GM18870 (cell line): ENCODE results near the gene GALNT8.
"Not testable (repeated sequence)": the region's sequence is repeated elsewhere in the genome, so short reads cannot be mapped to it uniquely, and the experiment has no call there.

ENCODE experiments used
- ATAC-seq: cut with Tn5 transposase; IDR thresholded peaks from one replicate; pipeline ENCODE4 v1.9.1; 2021; ENCODE audit warnings: moderate library complexity; ENCODE audit not compliant: unreplicated experiment

Gene GALNT8

DNA sequence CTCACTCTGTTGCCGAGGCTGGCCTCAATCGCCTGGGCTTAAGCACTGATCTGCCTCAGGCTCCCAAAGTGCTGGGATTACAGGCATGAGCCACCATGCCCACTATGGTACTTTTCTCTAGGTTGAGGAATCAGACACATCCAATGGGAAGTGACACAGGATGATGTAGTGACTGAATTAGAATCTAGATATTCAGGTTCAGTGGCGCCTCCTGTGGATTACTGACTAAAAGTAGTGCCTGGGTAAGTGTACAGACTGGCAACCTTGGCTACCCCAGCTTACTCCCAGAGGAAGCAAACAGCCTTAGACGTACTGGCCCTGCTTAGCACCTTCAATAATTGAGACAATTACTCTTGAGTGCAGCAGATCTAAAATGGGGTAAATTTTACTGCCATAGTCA is 22.8 kb downstream of the GALNT8 start:
- no peak for ATAC-seq

DNA sequence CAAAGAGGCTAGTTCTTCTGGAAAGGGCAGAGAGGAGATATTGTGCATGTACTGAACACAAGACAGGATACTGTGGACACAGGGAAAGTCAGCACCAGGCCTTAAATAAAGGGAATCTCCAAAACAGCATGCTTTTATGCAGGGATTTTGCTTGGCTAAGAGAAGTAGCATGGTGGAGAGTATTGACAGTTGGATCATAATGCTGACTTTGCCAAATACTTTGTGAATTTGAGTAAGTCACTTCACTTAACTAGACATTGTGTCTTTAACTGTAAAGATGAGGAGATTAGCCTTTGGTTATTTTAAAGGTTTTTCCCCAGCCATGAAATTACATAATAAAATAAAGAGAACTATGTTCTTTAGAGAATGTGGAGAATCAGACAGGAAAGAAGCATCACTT is 24.5 kb downstream of the GALNT8 start:
- ATAC-seq = no peak

DNA sequence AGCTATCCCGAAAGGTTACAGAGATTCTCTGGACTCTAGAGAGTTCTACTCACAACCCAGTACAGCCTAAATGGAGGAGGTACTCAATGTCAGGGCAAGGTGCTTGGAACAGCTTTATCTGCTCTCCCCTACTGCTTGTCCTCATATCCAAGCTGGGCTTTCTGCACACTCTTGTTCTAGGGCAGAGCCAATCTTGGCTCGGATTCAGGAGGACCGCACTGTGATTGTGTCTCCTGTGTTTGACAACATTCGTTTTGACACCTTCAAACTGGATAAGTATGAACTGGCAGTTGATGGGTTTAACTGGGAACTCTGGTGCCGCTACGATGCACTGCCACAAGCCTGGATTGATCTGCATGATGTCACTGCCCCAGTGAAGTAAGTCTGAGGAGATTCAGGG is 25.0 kb downstream of the GALNT8 start:
- no peak for ATAC-seq

DNA sequence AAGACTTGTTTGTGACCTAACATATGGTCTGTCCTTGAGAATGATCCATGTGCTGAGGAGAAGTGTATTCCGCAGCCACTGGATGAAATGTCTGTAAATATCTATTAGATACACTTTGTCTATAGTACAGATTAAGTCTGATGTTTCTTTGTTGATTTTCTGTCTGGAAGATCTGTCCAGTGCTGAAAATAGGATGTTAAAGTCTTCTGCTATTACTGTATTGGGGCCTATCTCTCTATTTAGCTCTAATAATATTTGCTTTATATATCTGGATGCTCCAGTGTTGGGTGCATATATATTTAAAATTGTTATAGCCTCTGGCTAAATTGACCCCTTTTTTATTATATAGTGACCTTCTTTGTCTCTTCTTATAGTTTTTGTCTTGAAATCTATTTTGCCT is 31.5 kb downstream of the GALNT8 start:
- not testable (repeated sequence) for ATAC-seq

DNA sequence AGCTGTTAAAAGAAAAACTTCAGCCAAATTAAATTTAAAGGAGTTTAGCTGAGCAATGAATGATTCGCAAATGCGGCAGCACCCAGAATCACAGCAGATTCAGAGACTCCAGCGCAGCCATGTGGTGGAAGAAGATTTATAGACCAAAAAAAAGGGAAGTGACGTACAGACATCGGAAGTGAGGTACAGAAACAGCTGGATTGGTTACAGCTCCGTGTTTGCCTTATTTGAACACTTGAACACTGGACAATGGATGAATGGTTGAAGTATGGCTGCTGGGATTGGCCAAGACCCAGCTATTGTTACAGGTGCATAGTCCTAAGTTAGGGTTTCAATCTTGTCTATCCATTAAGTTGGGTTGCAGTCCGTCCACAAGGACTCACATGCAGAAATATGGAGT is 42.6 kb downstream of the GALNT8 start:
- ATAC-seq = no peak

DNA sequence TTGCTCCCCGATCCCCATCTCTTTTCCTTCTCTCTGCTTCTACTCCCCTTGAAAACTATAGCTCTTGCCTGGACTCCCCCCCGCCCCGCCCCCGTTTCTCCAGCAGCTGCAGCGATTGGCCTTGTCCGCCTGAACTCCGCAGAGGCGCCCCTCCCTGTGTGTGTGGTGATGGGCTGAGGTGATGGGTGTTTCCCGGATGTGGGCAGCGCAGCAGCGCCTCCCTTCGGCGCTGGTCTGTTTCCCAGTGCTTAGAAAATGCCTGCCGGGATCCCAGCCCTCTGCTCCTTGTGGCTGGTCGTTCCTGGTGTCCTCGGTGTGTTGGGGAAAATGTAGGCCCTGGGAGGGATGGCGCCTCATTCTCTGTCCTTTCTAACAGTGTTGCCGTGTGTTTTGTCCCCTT is 43.3 kb downstream of the GALNT8 start:
- no peak for ATAC-seq

DNA sequence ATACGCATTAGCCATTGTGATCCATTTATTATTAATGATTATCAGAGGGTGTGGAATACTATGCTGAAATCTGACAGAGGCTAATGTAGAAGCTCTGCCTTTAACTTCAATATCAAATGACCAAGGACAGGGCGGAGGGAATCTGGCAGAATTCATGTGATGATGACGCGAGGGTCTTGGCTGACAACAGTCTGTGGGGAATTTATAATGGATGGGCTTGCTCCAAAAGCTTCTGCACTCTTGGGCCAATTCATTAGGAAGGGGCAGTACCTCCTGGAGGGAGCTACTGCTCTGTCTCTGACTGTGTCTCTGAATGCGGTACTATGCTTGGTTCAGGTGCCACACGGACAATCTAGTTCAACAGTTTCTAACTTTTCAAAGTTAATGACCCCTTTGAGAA is 46.2 kb downstream of the GALNT8 start:
- ATAC-seq = no peak

DNA sequence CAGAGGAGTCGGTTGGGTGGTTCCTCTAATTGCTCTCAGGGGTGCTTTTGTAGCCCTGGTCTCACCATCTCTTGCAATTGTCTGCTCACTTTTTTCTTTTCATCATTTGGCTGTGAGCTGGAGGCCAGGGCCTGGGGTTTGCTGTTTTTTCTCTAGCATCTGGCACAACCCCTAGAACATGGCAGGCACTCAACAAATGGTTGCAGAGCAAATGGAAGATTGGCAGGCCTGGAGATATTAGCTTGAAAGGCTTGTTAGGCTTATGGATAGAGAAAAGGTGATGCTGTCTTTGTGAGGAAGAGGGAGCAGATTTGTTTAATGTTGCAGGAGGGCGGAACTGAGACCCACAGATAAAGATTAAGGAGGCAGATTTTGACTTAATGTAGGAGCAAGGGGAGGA is 47.0 kb downstream of the GALNT8 start:
- no peak for ATAC-seq

DNA sequence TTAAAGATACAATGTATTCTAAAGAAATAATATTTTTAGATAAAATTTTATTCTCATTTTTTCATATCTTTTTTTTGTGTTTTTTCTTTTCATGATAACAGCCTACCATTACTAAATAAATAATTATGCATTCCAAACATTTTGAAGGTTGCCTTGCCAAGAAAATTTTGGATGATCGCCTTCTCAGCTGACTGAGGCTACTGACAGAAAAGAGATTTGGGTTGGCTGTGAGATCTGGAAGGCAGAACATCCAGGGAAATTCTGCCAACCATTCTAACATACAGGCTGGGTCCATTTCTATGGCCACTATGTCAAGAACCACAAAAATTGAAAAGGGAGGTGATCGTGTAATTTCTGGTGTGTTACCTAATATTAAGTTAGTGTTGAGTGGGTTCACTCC is 48.1 kb downstream of the GALNT8 start:
- ATAC-seq = no peak

DNA sequence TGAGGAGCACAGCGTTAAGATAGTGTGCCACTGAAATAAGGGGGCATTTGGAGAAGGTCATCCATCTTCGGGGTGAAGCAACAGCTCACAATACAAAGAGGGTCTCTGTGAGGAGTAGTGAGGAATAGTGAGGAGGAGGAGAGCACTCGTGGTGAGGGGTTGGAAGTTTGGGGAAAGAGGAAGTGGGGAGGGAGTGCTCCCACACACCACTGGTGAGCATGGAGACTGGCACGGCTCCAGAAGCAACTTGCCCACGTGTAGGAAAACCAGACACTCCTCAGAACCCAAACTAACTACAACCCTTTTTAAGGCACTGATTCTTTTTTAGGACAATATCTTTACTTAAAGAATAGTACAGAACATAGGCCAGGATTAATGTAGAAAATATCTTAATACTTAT is 48.9 kb downstream of the GALNT8 start:
- ATAC-seq = no peak

DNA sequence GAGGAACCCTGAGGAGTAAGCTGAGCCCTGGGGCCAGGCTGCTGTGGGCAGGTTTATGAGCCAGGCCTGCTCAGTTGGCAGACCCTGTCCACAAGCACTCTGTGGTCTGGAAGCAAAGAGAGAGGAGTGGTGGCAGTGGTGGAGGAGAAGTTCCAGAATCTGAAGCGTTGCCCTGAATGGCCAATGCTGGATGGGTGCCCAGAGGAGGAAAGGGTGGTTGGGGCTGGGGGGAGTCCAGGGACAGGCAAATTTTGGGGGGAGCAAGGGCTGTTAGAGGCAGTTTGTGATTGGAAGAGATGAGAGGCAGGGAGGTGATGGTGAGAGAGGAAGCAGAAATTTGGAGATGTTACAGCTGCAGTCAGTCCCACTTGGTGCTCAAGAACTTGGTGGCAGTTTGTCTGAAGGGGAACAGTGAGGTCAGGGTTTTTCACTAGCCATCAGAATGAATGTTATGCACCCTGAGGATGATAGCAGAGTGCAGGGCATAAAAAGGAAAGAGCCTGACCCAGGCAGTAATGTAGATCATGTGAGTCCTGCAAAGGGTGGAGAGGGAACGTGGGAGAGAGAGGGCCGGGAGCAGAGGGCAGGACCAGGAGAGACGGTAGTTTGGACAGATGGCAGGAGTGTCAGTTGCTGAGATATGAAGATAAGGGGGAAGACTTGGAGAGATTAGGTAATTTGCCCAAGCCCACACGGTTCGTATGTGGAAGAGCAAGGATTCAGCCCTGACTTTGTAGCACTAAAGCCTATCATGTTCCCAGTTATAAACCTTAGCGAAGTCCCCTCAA is 51.2 kb downstream of the GALNT8 start:
- ATAC-seq = no peak

DNA sequence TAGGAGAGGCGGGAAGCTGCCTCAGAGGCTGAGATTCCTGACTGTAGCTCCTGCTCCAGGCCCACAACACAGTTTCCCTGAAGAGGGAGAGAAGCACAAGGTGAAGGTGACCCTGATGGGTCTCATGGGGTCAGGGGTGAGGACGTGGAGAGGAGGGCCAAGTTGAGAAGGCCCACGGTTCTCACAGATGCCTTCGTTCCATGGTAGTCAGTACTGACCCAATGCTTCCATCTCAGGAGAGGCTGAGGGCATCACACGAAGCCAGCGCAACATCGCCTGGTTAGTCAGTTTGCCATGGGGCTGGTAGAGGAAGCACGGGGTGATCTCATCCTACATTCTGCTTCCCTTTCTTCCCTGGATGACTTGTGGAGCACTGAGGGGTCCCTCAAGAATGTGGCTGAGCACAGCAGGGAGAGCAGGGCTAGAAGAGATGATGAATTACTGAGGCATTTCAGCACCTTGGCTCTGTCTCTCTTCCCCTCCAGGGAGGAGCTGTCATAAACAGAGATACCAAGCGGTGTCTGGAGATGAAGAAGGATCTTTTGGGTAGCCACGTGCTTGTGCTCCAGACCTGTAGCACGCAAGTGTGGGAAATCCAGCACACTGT is 51.9 kb downstream of the GALNT8 start:
- ATAC-seq = no peak

DNA sequence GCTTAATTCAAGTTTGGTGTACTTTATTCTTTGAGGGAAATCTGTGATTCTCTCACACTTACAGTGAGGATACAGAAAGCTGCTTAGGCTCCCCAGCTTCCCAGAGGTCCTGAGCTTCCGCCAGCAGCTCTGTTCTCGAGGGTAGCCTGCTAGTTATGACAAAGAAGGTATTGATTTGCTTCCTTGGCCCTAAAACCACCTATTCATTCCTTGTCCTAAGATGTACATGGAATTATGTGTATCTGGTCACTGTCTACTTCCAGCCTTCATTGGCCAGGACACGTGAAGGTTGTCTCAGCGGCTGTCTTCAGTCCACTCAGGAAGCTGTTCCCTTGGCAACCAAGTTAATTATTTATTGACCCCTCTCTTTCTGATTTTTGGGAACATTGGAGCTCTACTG is 55.7 kb downstream of the GALNT8 start:
- no peak for ATAC-seq

DNA sequence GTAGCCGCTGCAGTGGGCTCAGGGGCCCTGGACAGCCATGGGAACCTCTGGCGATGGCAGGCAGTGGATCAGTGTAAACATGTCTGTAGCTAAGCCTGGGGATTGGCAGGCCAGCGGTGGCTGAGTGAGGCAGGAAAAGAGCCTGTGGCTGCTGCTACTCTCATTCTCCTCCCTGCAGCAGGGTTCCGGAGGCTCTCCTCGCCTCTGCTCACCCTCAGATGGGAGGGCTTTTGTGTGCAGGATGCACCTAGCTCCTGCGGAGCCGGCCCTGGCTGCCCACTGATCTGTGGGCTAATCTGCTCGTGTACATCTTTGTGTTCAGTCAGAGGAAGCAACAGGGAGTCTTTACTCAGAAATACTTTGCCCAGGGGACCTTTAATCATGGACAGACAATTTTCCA is 59.5 kb downstream of the GALNT8 start:
- no peak for ATAC-seq

DNA sequence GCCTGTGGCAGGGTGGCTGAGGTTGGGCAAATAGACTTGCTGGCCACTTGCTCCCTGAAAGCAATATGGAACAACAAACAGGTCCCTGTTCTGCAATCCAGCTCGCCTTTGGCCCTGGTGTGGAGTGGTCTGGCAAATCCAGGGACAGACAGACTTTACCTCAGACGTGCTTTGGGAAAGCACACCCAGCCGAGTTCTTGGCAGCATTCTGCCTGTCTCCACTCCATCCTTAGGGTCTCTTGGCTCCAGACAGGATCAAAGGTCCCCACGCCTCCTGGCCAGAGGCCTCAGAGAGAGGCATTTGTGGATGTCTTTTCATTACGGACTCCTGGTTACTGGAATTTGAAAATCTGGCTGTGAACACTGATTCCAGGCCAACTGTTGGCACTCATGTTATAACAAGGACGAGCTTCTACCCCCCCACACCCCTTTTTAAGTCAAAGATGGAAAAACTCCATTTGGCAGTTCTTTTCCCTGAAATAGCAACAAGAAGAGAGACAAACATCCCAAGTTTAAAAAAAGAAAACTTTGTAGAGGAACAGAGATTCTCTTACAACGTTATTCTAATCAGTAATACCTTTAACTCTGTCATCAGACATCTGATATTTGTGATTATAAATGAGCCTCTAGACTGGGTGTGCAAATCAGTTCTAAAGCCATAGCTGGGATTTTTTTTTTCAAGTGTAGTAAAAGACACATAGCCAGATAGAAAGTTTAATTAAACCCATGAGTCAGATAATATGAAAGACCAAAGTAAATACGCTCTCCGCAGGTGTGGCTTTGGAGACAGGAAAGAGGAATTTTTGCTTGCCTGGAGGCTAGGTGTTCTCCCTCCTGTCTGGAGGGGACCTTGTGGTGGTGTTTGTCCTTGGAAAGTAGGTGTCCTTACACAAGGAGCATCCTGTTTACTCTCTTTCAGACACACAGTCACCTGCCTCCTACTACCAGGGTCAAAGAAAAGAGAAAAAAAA is 60.7 kb downstream of the GALNT8 start:
- no peak for ATAC-seq

DNA sequence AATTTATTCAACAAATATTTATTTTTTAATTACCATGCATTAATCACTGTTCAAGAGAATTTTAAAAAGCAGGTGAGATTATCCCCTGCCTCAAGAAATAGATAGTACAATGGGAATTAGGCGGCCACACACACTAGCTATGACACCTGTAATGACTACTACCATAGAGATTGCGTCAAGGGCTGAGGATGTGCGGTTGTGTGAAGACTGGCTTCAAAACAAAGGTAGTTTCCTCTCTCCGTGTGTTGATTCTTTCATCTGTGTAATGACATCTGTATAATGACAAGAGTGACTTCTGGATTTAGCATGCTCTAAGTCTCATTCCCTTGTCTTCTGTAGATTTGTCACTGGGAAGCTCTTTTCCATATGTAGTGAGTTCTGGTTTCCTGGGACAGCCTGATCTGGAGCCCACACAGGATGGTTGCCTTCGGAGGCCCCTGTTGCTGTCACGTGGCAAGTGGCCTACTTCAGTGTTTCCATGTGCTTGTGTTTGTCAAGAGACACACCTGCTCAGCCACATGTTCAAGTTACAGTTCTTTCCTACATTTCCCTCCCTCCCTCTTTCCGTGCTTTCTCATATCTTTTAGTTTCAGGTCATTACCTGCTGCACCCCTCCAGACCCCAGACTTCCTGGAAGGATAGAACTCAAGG is 64.3 kb downstream of the GALNT8 start:
- no peak for ATAC-seq

DNA sequence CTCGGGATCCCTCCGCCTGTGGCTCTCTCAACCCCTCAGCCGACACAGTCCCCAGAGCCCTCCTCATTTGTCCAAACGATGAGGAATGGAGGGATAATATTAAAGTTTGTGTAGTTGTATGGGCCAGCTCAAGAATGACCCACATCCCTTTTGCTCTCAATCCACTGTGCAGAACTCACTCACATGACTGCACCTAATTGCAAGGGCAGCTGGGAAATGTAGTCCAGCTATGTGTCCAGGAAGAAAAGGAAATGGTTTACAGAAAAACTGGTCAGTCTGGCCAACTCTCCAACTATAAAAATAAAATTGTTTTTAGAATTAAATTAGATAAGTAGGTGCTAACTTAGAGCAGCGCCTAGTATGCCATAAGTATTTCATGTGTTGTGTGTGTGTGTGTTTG is 66.6 kb downstream of the GALNT8 start:
- no peak for ATAC-seq

DNA sequence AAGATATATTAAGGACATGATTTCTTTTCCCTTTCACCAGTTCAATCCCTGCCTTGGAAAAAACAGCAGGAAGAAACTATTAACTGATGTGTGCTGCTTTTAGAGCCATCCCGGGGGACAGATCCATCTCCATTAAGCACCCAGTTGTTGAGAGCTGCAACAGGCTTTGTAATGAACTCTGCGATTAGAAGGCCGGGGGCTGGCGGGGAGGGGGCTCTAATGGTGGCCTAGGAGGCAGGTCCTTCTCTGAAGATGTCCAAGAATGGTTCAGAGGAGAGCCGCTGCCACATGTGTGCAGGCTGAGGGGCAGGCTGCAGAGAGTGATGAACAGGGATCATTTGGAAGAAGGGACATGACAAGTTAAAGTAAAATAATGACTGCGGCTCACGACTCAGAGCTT is 67.8 kb downstream of the GALNT8 start:
- no peak for ATAC-seq

DNA sequence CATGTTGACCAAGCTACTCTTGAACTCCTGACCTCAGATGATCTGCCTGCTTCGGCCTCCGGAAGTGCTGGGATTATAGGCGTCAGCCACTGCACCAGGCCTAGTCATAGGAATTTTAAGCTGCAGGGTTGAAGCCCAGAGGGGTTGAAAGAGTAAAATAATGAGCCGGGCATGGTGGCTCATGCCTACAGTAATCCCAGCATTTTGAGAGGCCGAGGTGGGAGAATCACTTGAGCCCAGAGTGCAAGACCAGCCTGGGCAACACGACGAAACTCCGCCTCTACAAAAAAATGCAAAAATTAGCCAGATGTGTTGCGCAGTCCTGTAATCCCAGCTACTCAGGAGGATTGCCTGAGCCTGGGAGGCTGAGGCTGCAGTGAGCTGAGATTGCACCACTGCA is 69.6 kb downstream of the GALNT8 start:
- ATAC-seq = no peak

DNA sequence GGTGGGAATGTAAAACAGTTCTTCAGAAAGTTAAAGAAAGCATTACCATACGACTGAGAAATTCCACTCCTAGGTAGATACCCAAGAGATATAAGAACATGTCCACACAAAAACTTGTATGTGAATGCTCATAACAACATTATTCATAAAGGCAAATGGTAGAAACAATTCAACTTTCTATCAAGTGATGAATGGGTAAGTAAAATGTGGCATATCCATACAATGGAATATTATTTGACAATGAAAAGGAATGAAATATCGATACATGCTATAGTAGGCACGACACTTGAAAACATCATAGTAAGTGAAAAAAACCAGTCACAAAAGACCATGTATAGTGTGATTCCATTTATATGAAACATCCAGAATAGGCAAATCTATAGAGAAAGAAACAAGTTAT is 71.3 kb downstream of the GALNT8 start:
- ATAC-seq = no peak

DNA sequence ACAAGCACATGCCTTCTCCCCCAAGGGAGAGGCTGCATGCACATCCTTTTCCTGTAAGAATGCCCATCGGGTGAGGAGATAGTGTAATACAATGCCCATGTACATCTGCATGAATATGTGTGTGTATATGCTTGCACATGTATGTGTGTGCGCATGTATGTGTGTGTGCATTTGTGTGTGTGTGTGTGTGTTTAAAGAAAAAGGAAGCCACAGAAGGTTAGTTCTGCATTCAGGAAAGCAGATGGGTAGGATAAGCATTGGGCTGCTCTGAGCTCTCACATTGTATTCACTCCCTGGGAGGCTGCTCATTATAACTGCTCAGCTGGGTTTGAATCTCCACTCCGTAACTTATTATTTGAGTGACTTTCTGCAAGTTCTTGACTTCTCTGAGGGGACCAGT is 74.3 kb downstream of the GALNT8 start:
- ATAC-seq = no peak
